ENCODE data around the gene EMC10. TPM values are rescaled to one million over a fixed set of nuclear protein-coding genes. Genes with fewer than 3 reads are reported as not detected.

EMC10 gene
- total and polyA plus RNA-seq, 2 donors (not counting 3 experiments of a cell fraction or from before 2014, with no cell fraction given): 106 to 111 TPM

DNA sequence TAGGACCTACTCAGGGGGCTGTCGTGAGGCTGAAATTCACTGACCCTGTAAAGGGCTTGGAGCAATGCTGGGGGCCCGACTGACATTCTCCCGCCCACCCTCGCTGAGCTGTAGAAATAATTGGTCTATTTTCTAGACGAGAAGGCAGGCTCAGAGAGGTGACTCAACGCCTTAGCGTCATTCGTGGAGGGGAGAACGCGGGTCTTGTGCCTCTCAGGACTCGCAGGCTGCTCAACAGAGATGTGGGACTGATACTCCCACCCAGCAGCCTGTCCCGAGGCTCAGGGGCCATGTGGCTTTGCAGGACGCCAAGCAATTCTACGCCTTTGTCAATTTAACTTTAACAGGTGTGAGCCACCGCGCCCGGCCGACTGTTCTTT is 61.0 kb downstream of the EMC10 start:
- Histone ChIP-seq H2AFZ (ENCODE audit: low read depth, low read length) (no peak overlapping the region), H4K20me1 (replicated peaks; ENCODE audit: control insufficient read depth, extremely low read depth, insufficient read depth, low read length) (no peaks in the 10 kb centered on the region), H3K4me3 (replicated peaks in 1 of 3; ENCODE audit: insufficient read depth in 1 of 3, low read depth in 1 of 3, low read length in 3 of 3) (no peak overlapping the region), H3K27ac (ENCODE audit: insufficient read depth, low read depth, low read length) (no peak overlapping the region), H3K9me3 (replicated peaks; ENCODE audit: control insufficient read depth, insufficient read depth, low read length) (no peaks in the 10 kb centered on the region), H3K79me2 (ENCODE audit: control insufficient read depth, insufficient read depth, low read length) (no peaks in the 10 kb centered on the region), H3K4me2 (ENCODE audit: insufficient read depth, low read length) (no peak overlapping the region), H3K27me3 (ENCODE audit: control insufficient read depth in 2 of 2, insufficient read depth in 2 of 2, low read length in 2 of 2) (peaks cover 0 to 2% of the 10 kb centered on the region in 2 experiments), H3K9ac (replicated peaks; ENCODE audit: extremely low read depth, insufficient read depth, low read length) (no peak overlapping the region), H3K9me1 (replicated peaks; ENCODE audit: control insufficient read depth, extremely low read depth, insufficient read depth, low read length) (no peaks in the 10 kb centered on the region), H3K36me3 (ENCODE audit: control insufficient read depth in 2 of 2, extremely low read depth in 1 of 2, insufficient read depth in 2 of 2, low read length in 2 of 2) (no peaks in the 10 kb centered on the region), H3K4me1 (ENCODE audit: control insufficient read depth, extremely low read depth, insufficient read depth, low read length) (no peaks in the 10 kb centered on the region)
- CTCF ChIA-PET: interaction anchor here (0.6 to 11.4 kb wide), 35 partner anchors 8 to 556 kb away, joined by 3 to 136 read pairs (median 4); partner anchors contain the start of genes C19orf81 and JOSD2
- TF ChIP-seq JUN (IDR thresholded peaks at IDR 0.05; ENCODE audit: borderline replicate concordance, insufficient read depth, insufficient read length, low read depth): no peak
- TF ChIP-seq, protein P1, sequence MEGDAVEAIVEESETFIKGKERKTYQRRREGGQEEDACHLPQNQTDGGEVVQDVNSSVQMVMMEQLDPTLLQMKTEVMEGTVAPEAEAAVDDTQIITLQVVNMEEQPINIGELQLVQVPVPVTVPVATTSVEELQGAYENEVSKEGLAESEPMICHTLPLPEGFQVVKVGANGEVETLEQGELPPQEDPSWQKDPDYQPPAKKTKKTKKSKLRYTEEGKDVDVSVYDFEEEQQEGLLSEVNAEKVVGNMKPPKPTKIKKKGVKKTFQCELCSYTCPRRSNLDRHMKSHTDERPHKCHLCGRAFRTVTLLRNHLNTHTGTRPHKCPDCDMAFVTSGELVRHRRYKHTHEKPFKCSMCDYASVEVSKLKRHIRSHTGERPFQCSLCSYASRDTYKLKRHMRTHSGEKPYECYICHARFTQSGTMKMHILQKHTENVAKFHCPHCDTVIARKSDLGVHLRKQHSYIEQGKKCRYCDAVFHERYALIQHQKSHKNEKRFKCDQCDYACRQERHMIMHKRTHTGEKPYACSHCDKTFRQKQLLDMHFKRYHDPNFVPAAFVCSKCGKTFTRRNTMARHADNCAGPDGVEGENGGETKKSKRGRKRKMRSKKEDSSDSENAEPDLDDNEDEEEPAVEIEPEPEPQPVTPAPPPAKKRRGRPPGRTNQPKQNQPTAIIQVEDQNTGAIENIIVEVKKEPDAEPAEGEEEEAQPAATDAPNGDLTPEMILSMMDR (IDR thresholded peaks at IDR 0.05; ENCODE audit: extremely low read depth in 1 of 2, insufficient read depth in 1 of 2, low read depth in 1 of 2, low read length in 2 of 2): no peak
- no peak for TF ChIP-seq GATA2 (IDR thresholded peaks at IDR 0.05; ENCODE audit: insufficient read depth, insufficient read length, low read depth, low read length)
- TF ChIP-seq, protein P2, sequence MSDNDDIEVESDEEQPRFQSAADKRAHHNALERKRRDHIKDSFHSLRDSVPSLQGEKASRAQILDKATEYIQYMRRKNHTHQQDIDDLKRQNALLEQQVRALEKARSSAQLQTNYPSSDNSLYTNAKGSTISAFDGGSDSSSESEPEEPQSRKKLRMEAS (IDR thresholded peaks at IDR 0.05; ENCODE audit: insufficient read depth, insufficient read length): no peak
- no peak for TF ChIP-seq EZH2 (IDR thresholded peaks at IDR 0.05; ENCODE audit: borderline replicate concordance, low read depth, low read length, severe bottlenecking)
- no peak for TF ChIP-seq POLR2AphosphoS5 (IDR thresholded peaks at IDR 0.05; ENCODE audit: insufficient read depth, low read depth, low read length)
- no peak for TF ChIP-seq MYC (IDR thresholded peaks at IDR 0.05; ENCODE audit: low read depth, low read length)
- TF ChIP-seq FOS (IDR thresholded peaks at IDR 0.05; ENCODE audit: borderline replicate concordance, insufficient read depth, low read length): no peak
- no peak for TF ChIP-seq POLR2A (IDR thresholded peaks at IDR 0.05; ENCODE audit: low read depth, low read length)
- FAIRE-seq (no peak), DNase-seq (ENCODE audit: low read depth, low spot score) (no peak)
- dilution Hi-C loops (cut with MboI; ENCODE audit: extremely low pct_ligation_motif_present, low sequenced_read_pairs): no loop called here
- no TSS peak for BruUV-seq (replicated peaks)
- intact Hi-C loops (cut with micrococcal nuclease): loop anchor here (1.0 to 2.0 kb wide), 6 partner anchors 19 to 385 kb away; no protein-coding TSS in a partner anchor
- POLR2A ChIA-PET: no interaction called here
